ENCODE data around the gene SLC25A30.
"Not testable (repeated sequence)": the region's sequence is repeated elsewhere in the genome, so short reads cannot be mapped to it uniquely, and the experiment has no call there.

The SLC25A30 gene

DNA sequence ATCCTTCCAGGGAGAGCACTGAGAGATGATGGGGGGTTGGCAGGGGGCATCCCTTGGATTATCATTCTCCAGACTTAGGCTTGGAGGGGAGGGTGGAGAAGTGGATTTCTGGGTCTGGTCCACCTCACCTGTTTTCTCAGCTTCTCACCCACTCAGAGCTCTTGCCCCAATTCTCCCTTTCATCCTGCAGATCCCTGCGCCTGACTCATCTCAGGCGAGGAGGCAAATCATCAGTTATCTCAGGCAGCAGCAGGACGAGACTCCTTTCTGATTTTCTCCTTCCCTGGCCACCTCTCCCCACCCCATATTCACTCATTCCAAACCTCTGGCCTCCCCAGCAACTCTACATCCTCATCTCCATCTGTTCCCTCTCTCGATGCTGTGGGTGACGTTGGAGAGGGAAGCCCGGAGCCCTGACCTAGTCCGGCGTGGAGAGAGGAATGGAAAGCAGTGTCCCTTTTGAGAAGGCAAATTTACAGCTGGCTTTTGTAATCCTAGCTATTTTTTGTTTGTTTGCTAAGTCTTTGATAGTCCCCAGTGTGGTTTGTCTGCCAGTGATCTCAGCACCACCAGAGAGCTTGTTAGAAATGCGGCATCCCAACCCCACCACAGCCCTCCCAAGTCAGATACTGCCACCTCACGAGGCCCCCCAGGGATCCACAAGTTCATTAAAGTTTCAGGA, 53.2 kb downstream of the SLC25A30 start:
- DNase-seq, result no peak

- peak; percentile 51 for DNase-seq
Observed at GRCh38 chr13:45362939-45363338, 55.2 kb downstream of the SLC25A30 start.

GRCh38 chr13:45361596-45362206, 56.5 kb downstream of the SLC25A30 start:
- no peak for DNase-seq

- DNase-seq, result no peak
Observed at GRCh38 chr13:45356966-45357672, 61.1 kb downstream of the SLC25A30 start.

- no peak for DNase-seq
Observed at GRCh38 chr13:45353895-45354294, 64.3 kb downstream of the SLC25A30 start.

- DNase-seq, result no peak
Observed at GRCh38 chr13:45352031-45352430, 66.1 kb downstream of the SLC25A30 start.

- DNase-seq, result peak; percentile 62
Observed at GRCh38 chr13:45350152-45350551, 68.0 kb downstream of the SLC25A30 start.

DNA sequence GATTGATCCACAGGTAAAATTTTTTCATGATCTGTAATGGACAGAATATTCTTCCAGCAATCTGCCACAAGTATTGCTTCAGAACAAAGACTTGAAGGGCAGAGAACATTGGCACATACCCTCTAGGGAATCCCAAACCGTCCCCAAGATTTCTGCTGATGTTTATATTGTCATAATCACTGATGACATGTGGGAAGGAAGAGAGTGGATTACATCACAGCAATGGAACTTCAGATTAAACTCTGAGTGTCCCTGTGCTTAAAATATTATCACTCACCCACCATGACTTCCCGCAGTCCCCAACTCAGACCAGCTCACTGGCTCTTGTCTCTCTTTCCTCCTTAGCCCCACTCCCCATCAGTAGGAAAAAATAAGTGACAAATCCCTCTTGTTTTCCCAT, 68.7 kb downstream of the SLC25A30 start:
- DNase-seq, result no peak

- DNase-seq, result not testable (repeated sequence)
Observed at GRCh38 chr13:45344064-45344463, 74.1 kb downstream of the SLC25A30 start.

Measured in NCI-H82 (cell line).